HepG2 (cell line): ENCODE measurements around the gene CTSA. TPM values are rescaled to one million over a fixed set of nuclear protein-coding genes. Genes with fewer than 3 reads are reported as not detected.
A peak's percentile ranks its signal among the peaks of the same experiment; 100 is the strongest.

ENCODE experiments used
- ARNTL ChIP-seq: sonication (generic); formaldehyde crosslinking; IDR thresholded peaks from 2 replicates; pipeline ENCODE4 v1.4.0; 2020; ENCODE audit warnings: mild to moderate bottlenecking, missing genetic modification reagents
- CC2D1A ChIP-seq: sonication (generic); formaldehyde crosslinking; IDR thresholded peaks from 2 replicates; pipeline ENCODE4 v1.8.1; 2023; ENCODE audit warnings: mild to moderate bottlenecking, missing genetic modification reagents
- HNRNPLL ChIP-seq: fragments of 200-400 bp; formaldehyde crosslinking; IDR thresholded peaks from 2 replicates; pipeline ENCODE4 v1.6.1; 2017; ENCODE audit warnings: mild to moderate bottlenecking, low read depth, low read length; ENCODE audit not compliant: poor library complexity, severe bottlenecking
- HOXD1 ChIP-seq: sonication (generic); formaldehyde crosslinking; IDR thresholded peaks from 2 replicates; pipeline ENCODE4 v1.5.0; 2020; ENCODE audit warnings: missing genetic modification reagents
- IKZF1 ChIP-seq: fragments of 450-650 bp; IDR thresholded peaks from 2 replicates; pipeline ENCODE4 v1.7.1; 2016
- MTF1 ChIP-seq: sonication (generic); formaldehyde crosslinking; IDR thresholded peaks from 2 replicates; pipeline ENCODE4 v1.5.0; 2020; ENCODE audit warnings: missing genetic modification reagents
- MXD1 ChIP-seq: sonication (generic); formaldehyde crosslinking; IDR thresholded peaks from 2 replicates; pipeline ENCODE4 v1.4.0; 2020; ENCODE audit warnings: mild to moderate bottlenecking, missing genetic modification reagents
- MYC ChIP-seq: sonication (generic); formaldehyde crosslinking; IDR thresholded peaks from 2 replicates; pipeline ENCODE4 v1.9.0; 2021; ENCODE audit warnings: missing genetic modification reagents, borderline replicate concordance
- NCOR1 ChIP-seq: fragments of 200-600 bp; sonication (generic); IDR thresholded peaks from 2 replicates; pipeline ENCODE4 v1.7.0; 2017; ENCODE audit warnings: antibody characterized with exemption, low read length, borderline replicate concordance
- REL ChIP-seq: sonication (generic); formaldehyde crosslinking; conservative IDR thresholded peaks from 2 replicates; pipeline ENCODE4 v1.8.0; 2022; ENCODE audit warnings: mild to moderate bottlenecking, missing genetic modification reagents, moderate library complexity
- SAFB2 ChIP-seq: sonication (generic); formaldehyde crosslinking; IDR thresholded peaks from 2 replicates; pipeline ENCODE4 v1.5.1; 2020; ENCODE audit warnings: missing genetic modification reagents, low read depth, mild to moderate bottlenecking, borderline replicate concordance
- SETDB1 ChIP-seq: sonication (generic); formaldehyde crosslinking; IDR thresholded peaks from 2 replicates; pipeline ENCODE4 v1.5.1; 2020; ENCODE audit warnings: missing genetic modification reagents, mild to moderate bottlenecking, borderline replicate concordance
- STAG1 ChIP-seq: sonication (generic); formaldehyde crosslinking; IDR thresholded peaks from 2 replicates; pipeline ENCODE4 v1.4.0; 2020; ENCODE audit warnings: missing genetic modification reagents
- ZBTB2 ChIP-seq: sonication (generic); formaldehyde crosslinking; IDR thresholded peaks from 2 replicates; pipeline ENCODE4 v1.8.0; 2022; ENCODE audit warnings: low read depth, missing genetic modification reagents
- ZBTB21 ChIP-seq: sonication (generic); formaldehyde crosslinking; IDR thresholded peaks from 2 replicates; pipeline ENCODE4 v1.4.0; 2020; ENCODE audit warnings: missing genetic modification reagents
- ZHX1 ChIP-seq: sonication (generic); formaldehyde crosslinking; IDR thresholded peaks from 2 replicates; pipeline ENCODE4 v1.8.1; 2022; ENCODE audit warnings: low read depth, mild to moderate bottlenecking, missing genetic modification reagents
- ZNF549 ChIP-seq: sonication (generic); formaldehyde crosslinking; IDR thresholded peaks from 2 replicates; pipeline ENCODE4 v1.5.0; 2020; ENCODE audit warnings: missing genetic modification reagents
- ZNF597 ChIP-seq: sonication (generic); formaldehyde crosslinking; IDR thresholded peaks from 2 replicates; pipeline ENCODE4 v1.5.0; 2020; ENCODE audit warnings: missing genetic modification reagents
- ZNF737 ChIP-seq: sonication (generic); formaldehyde crosslinking; IDR thresholded peaks from 2 replicates; pipeline ENCODE4 v1.5.0; 2020; ENCODE audit warnings: missing genetic modification reagents, mild to moderate bottlenecking, borderline replicate concordance
- ZNF770 ChIP-seq: sonication (generic); formaldehyde crosslinking; IDR thresholded peaks from 2 replicates; pipeline ENCODE4 v1.5.0; 2020; ENCODE audit warnings: mild to moderate bottlenecking, missing genetic modification reagents
- polyA plus RNA-seq, 8 experiments: library from polyadenylated mRNA; depleted of rRNA in 3 of 8; stranded (reverse) in 7 of 8; unstranded in 1 of 8; fragments of >200 nt; fragmentation: Illumina TruSeq in 4 of 8; extraction: Trizol in 4 of 8; gene quantifications; 2 replicates each; pipeline versions ENCODE4 v1.2.1 to v1.2.3, GENCODE V29; 2011 to 2016; ENCODE audit warnings: low read depth in 4 of 8, missing spikeins in 1 of 8, mixed read lengths in 1 of 8; ENCODE audit not compliant: insufficient read depth in 1 of 8
- total RNA-seq, 5 experiments: library from RNA; depleted of rRNA; stranded (reverse); fragments of >200 nt; fragmentation: Illumina TruSeq; extraction: Trizol; gene quantifications; 2 replicates each; pipeline ENCODE4 v1.2.3, GENCODE V29; 2016; ENCODE audit warnings: low read depth in 1 of 5

Gene CTSA
- total and polyA plus RNA-seq, 2 of the 13 experiments (the other 11 are each of a cell fraction or from before 2014, with no cell fraction given): 202 to 231 TPM

GRCh38 chr20:45917790-45918141 lies 26.6 kb downstream of the CTSA start (continued):
- TF ChIP-seq ZNF770 (CRISPR knock-in tag): peak; percentile 92
- no peak for TF ChIP-seq REL (CRISPR knock-in tag)
- 0 out of 2 replicates have a peak, but pooled peaks have one; percentile 20 for TF ChIP-seq ARNTL (CRISPR knock-in tag)
- TF ChIP-seq ZHX1: peak; percentile 32; the same call in 1 of the 2 replicates
- no peak for TF ChIP-seq NCOR1
- TF ChIP-seq MTF1 (CRISPR knock-in tag): no peak
- no peak for TF ChIP-seq IKZF1
- 0 out of 2 replicates have a peak, but pooled peaks have one; percentile 80 for TF ChIP-seq ZNF737 (CRISPR knock-in tag)
- TF ChIP-seq ZBTB2 (CRISPR knock-in tag): no peak
- no peak for TF ChIP-seq MXD1
- no peak for TF ChIP-seq ZBTB21 (CRISPR knock-in tag)
- TF ChIP-seq ZNF549 (CRISPR knock-in tag): no peak
- no peak for TF ChIP-seq SAFB2 (CRISPR knock-in tag)
- no peak for TF ChIP-seq SETDB1 (CRISPR knock-in tag)
- no peak for TF ChIP-seq HOXD1 (CRISPR knock-in tag)
- TF ChIP-seq CC2D1A (CRISPR knock-in tag): no peak
- 0 out of 2 replicates have a peak, but pooled peaks have one; percentile 26 for TF ChIP-seq MYC (CRISPR knock-in tag)
- TF ChIP-seq HNRNPLL: no peak
- no peak for TF ChIP-seq STAG1 (CRISPR knock-in tag)
- TF ChIP-seq ZNF597 (CRISPR knock-in tag): no peak
